Ramos (cell line): ENCODE data around the gene ATF4.

ENCODE experiments used
- in situ Hi-C: fragments of 300-500 bp; cut with MboI; formaldehyde crosslinking; loops from one replicate; pipeline ENCODE4 v1.14.3; 2022; ENCODE audit warnings: low sequenced_read_pairs; ENCODE audit not compliant: unreplicated experiment

ATF4 gene

DNA sequence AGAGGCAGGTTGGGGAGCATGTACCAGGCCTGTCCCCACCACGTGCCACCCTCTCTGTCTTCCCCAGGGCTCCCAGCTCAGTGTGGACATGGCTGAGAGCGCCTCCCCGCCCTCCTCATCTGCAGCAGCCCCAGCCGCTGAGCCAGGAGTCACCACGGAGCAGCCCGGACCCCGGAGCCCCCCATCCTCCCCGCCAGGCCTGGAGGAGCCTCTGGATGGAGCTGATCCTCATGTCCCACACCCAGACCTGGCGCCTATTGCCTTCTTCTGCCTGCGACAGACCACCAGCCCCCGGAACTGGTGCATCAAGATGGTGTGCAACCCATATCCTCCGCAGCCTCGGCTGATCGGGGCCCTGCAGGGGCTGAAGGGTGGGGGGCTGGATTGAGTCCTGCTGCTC lies 50.3 kb downstream of the ATF4 start, which contains the start of gene CACNA1I:
Gene CACNA1I, plus strand, starts transcription at position 89 of the 400 bp plus-strand sequence. Its CDS starts 0 bp downstream, at position 89.
- in situ Hi-C loops: no loop called here

DNA sequence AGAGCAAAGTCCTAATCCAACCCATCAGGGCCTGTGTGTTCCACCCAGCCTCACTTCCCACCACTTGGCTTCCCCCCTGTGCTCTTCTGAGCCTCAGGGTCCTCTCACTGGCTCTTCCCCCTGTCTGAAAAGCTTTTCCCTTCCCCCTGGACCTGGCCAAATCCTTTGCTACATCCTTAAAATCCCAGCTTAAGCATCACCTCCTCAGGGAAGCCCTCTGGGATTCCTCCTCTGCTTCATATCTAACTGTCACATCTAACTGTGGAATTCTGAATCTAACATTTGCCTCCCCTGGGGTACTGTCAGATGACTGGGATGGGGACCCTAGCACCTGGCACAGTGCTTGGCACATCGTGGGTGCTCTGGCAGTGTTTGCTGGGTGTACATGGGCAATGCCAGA lies 51.2 kb downstream of the ATF4 start:
- in situ Hi-C loops: no loop called here
